Effector memory CD4-positive, alpha-beta T cell (primary cell): ENCODE measurements around the gene SHE.
"Not testable (repeated sequence)": the region's sequence is repeated elsewhere in the genome, so short reads cannot be mapped to it uniquely, and the experiment has no call there.

Source experiments
- DNase-seq, 3 donors: peaks; one replicate each; pipeline ENCODE4 v3.0.0-alpha.2; 2020
- H3K27ac ChIP-seq: 2 replicates; pipeline ENCODE4 v1.7.0; 2013; ENCODE audit warnings: mild to moderate bottlenecking, low read length, moderate library complexity; ENCODE audit not compliant: insufficient read depth, poor library complexity, severe bottlenecking
- H3K27me3 ChIP-seq: replicated peaks from 2 replicates; pipeline ENCODE4 v1.7.0; 2013; ENCODE audit warnings: mild to moderate bottlenecking, low read length; ENCODE audit not compliant: insufficient read depth, control insufficient read depth, poor library complexity, severe bottlenecking
- H3K36me3 ChIP-seq: 2 replicates; pipeline ENCODE4 v1.7.0; 2013; ENCODE audit warnings: mild to moderate bottlenecking, low read length, moderate library complexity; ENCODE audit not compliant: control insufficient read depth, insufficient read depth
- H3K4me1 ChIP-seq: 2 replicates; pipeline ENCODE4 v1.7.0; 2013; ENCODE audit warnings: low read length, mild to moderate bottlenecking; ENCODE audit not compliant: control insufficient read depth, insufficient read depth, poor library complexity, severe bottlenecking
- H3K4me3 ChIP-seq: 2 replicates; pipeline ENCODE4 v1.7.0; 2013; ENCODE audit warnings: low read length, low read depth, mild to moderate bottlenecking; ENCODE audit not compliant: insufficient read depth, poor library complexity, severe bottlenecking
- H3K9me3 ChIP-seq: 2 replicates; pipeline ENCODE4 v1.7.0; 2013; ENCODE audit warnings: mild to moderate bottlenecking, low read length, moderate library complexity; ENCODE audit not compliant: control insufficient read depth

The SHE gene

GRCh38 chr1:154495496-154496273 is 6.5 kb downstream of the SHE start:
- DNase-seq: no peak
- Histone ChIP-seq H3K9me3 (no peaks in the 10 kb centered on the region), H3K4me1 (peaks cover 31% of the 10 kb centered on the region), H3K4me3 (no peak overlapping the region), H3K36me3 (no peaks in the 10 kb centered on the region), H3K27me3 (peaks cover 4% of the 10 kb centered on the region), H3K27ac (no peak overlapping the region)

- Histone ChIP-seq H3K9me3 (no peaks in the 10 kb centered on the region), H3K36me3 (no peaks in the 10 kb centered on the region), H3K27me3 (no peaks in the 10 kb centered on the region), H3K4me1 (peaks cover 31% of the 10 kb centered on the region), H3K4me3 (peak overlapping the region; percentile 14), H3K27ac (no peak overlapping the region)
- no peak for DNase-seq
Measured at GRCh38 chr1:154493276-154493675, 8.9 kb downstream of the SHE start.

- Histone ChIP-seq H3K27me3 (no peaks in the 10 kb centered on the region), H3K9me3 (no peaks in the 10 kb centered on the region), H3K27ac (no peak overlapping the region), H3K36me3 (no peaks in the 10 kb centered on the region), H3K4me3 (no peak overlapping the region), H3K4me1 (peaks cover 30% of the 10 kb centered on the region)
- DNase-seq: no peak
Measured at GRCh38 chr1:154492115-154492514, 10.1 kb downstream of the SHE start.

- no peaks in the 10 kb centered on the region for H3K27me3 ChIP-seq
- H3K27ac ChIP-seq: no peak overlapping the region
- H3K4me1 ChIP-seq: peaks cover 25% of the 10 kb centered on the region
- no peaks in the 10 kb centered on the region for H3K36me3 ChIP-seq
- no peak overlapping the region for H3K4me3 ChIP-seq
- no peaks in the 10 kb centered on the region for H3K9me3 ChIP-seq
- DNase-seq: no peak
Measured at GRCh38 chr1:154490317-154490716, 11.9 kb downstream of the SHE start.

- DNase-seq: no peak
- Histone ChIP-seq H3K4me1 (peaks cover 25% of the 10 kb centered on the region), H3K36me3 (no peaks in the 10 kb centered on the region), H3K27ac (no peak overlapping the region), H3K9me3 (no peaks in the 10 kb centered on the region), H3K4me3 (no peak overlapping the region), H3K27me3 (no peaks in the 10 kb centered on the region)
Measured at GRCh38 chr1:154489695-154490274, 12.4 kb downstream of the SHE start.

- Histone ChIP-seq H3K27me3 (no peaks in the 10 kb centered on the region), H3K36me3 (no peaks in the 10 kb centered on the region)
Measured at GRCh38 chr1:154488922-154489321, 13.3 kb downstream of the SHE start.

GRCh38 chr1:154486756-154487155 is 15.5 kb downstream of the SHE start:
- not testable (repeated sequence) for H3K4me1 ChIP-seq, DNase-seq, H3K4me3 ChIP-seq, H3K27ac ChIP-seq, H3K36me3 ChIP-seq, H3K9me3 ChIP-seq, H3K27me3 ChIP-seq

More at GRCh38 chr1:154488922-154489321, 13.3 kb downstream of the SHE start:
- DNase-seq: no peak
- H3K27ac ChIP-seq: no peak overlapping the region
- H3K9me3 ChIP-seq: no peaks in the 10 kb centered on the region
- no peak overlapping the region for H3K4me3 ChIP-seq
- peaks cover 20% of the 10 kb centered on the region for H3K4me1 ChIP-seq

GRCh38 chr1:154485910-154486496 is 16.2 kb downstream of the SHE start:
- H3K27me3 ChIP-seq: no peaks in the 10 kb centered on the region
- no peaks in the 10 kb centered on the region for H3K9me3 ChIP-seq
- H3K27ac ChIP-seq: no peak overlapping the region
- H3K36me3 ChIP-seq: no peaks in the 10 kb centered on the region
- H3K4me3 ChIP-seq: no peak overlapping the region
- DNase-seq: no peak
- H3K4me1 ChIP-seq: no peaks in the 10 kb centered on the region

GRCh38 chr1:154485106-154485505 is 17.1 kb downstream of the SHE start:
- Histone ChIP-seq H3K27me3 (no peaks in the 10 kb centered on the region), H3K36me3 (no peaks in the 10 kb centered on the region), H3K9me3 (no peaks in the 10 kb centered on the region), H3K4me3 (no peak overlapping the region), H3K4me1 (no peaks in the 10 kb centered on the region), H3K27ac (no peak overlapping the region)
- DNase-seq: no peak
